Neural cell (in vitro differentiated cells): ENCODE data around the gene RNF44. TPM values are rescaled to one million over a fixed set of nuclear protein-coding genes. Genes with fewer than 3 reads are reported as not detected.

Experiments used
- H2AFZ ChIP-seq: fragments of 200-600, 300-800 bp; sonication (generic), shearing (Covaris generic); 2 replicates; pipeline ENCODE4 v1.6.0; 2014; ENCODE audit warnings: low read depth, mild to moderate bottlenecking, antibody characterized with exemption, low read length, moderate library complexity
- H3F3A ChIP-seq: fragments of 200-600 bp; shearing (Covaris generic); 2 replicates; pipeline ENCODE4 v1.6.1; 2016; ENCODE audit warnings: mild to moderate bottlenecking, moderate library complexity, mixed read lengths, antibody characterized with exemption, low read length; ENCODE audit not compliant: insufficient read depth, poor library complexity, severe bottlenecking
- H3K27ac ChIP-seq: fragments of 200-600, 300-800 bp; sonication (generic), shearing (Covaris generic); 2 replicates; pipeline ENCODE4 v1.5.1; 2014; ENCODE audit warnings: mild to moderate bottlenecking, low read length, moderate library complexity
- H3K27me3 ChIP-seq: fragments of 300-800, 200-600 bp; sonication (generic), shearing (Covaris generic); 2 replicates; pipeline ENCODE4 v1.6.0; 2014; ENCODE audit warnings: mild to moderate bottlenecking, low read depth, low read length, moderate library complexity; ENCODE audit not compliant: insufficient read depth
- H3K36me3 ChIP-seq: fragments of 300-800, 200-600 bp; sonication (generic), shearing (Covaris generic); 2 replicates; pipeline ENCODE4 v1.5.1; 2014; ENCODE audit warnings: mild to moderate bottlenecking, antibody characterized with exemption, low read length, moderate library complexity; ENCODE audit not compliant: insufficient read depth
- H3K4me2 ChIP-seq: fragments of 300-800, 200-600 bp; sonication (generic), shearing (Covaris generic); 2 replicates; pipeline ENCODE4 v1.6.0; 2014; ENCODE audit warnings: mild to moderate bottlenecking, low read length
- H3K4me3 ChIP-seq: fragments of 300-800, 200-600 bp; sonication (generic), shearing (Covaris generic); 2 replicates; pipeline ENCODE4 v1.5.1; 2014; ENCODE audit warnings: mild to moderate bottlenecking, low read length, moderate library complexity
- H3K79me2 ChIP-seq: fragments of 200-600 bp; shearing (Covaris generic); replicated peaks from 2 replicates; pipeline ENCODE4 v1.6.0; 2014; ENCODE audit warnings: mild to moderate bottlenecking, low read length, moderate library complexity; ENCODE audit not compliant: insufficient read depth
- H3K9ac ChIP-seq: fragments of 300-800, 200-600 bp; sonication (generic), shearing (Covaris generic); 2 replicates; pipeline ENCODE4 v1.6.1; 2016; ENCODE audit warnings: mild to moderate bottlenecking, low read length, mixed read lengths
- H3K9me2 ChIP-seq: fragments of 200-600 bp; shearing (Covaris generic); 2 replicates; pipeline ENCODE4 v1.6.1; 2016; ENCODE audit warnings: mild to moderate bottlenecking, low read length, mixed read lengths; ENCODE audit not compliant: insufficient read depth
- H3K9me3 ChIP-seq: fragments of 200-600, 300-800 bp; sonication (generic), shearing (Covaris generic); 2 replicates; pipeline ENCODE4 v1.6.1; 2016; ENCODE audit warnings: mild to moderate bottlenecking, mixed run types, low read length, moderate library complexity, mixed read lengths
- H4K20me1 ChIP-seq: fragments of 200-600 bp; shearing (Covaris generic); 2 replicates; pipeline ENCODE4 v1.6.1; 2016; ENCODE audit warnings: mild to moderate bottlenecking, mixed run types; ENCODE audit not compliant: insufficient read depth
- EP300 ChIP-seq: fragments of 450-650 bp; conservative IDR thresholded peaks from 2 replicates; pipeline ENCODE4 v1.6.1; 2014; ENCODE audit warnings: antibody characterized with exemption, mild to moderate bottlenecking, moderate library complexity; ENCODE audit not compliant: poor library complexity, severe bottlenecking
- EZH2 ChIP-seq: fragments of 200-600, 300-800 bp; shearing (Covaris generic), sonication (generic); IDR thresholded peaks from 2 replicates; pipeline ENCODE4 v1.6.1; 2014; ENCODE audit warnings: antibody characterized with exemption, low read length, borderline replicate concordance, mild to moderate bottlenecking; ENCODE audit not compliant: insufficient read depth, poor library complexity, severe bottlenecking
- MXI1 ChIP-seq: fragments of 450-650 bp; conservative IDR thresholded peaks from 2 replicates; pipeline ENCODE4 v1.6.1; 2014; ENCODE audit warnings: antibody characterized with exemption, mild to moderate bottlenecking; ENCODE audit not compliant: poor library complexity, severe bottlenecking
- POLR2AphosphoS5 ChIP-seq: IDR thresholded peaks from 2 replicates; pipeline ENCODE4 v1.6.1; 2012
- RAD21 ChIP-seq: fragments of 450-650 bp; conservative IDR thresholded peaks from 2 replicates; pipeline ENCODE4 v1.6.1; 2014; ENCODE audit warnings: antibody characterized with exemption, mild to moderate bottlenecking, moderate library complexity
- SMC3 ChIP-seq: fragments of 450-650 bp; conservative IDR thresholded peaks from 2 replicates; pipeline ENCODE4 v1.6.1; 2014; ENCODE audit warnings: antibody characterized with exemption, mild to moderate bottlenecking, moderate library complexity; ENCODE audit not compliant: poor library complexity
- TAF1 ChIP-seq: IDR thresholded peaks from 2 replicates; pipeline ENCODE4 v1.6.1; 2012; ENCODE audit warnings: low read depth
- polyA plus RNA-seq: library from polyadenylated mRNA; depleted of rRNA; stranded (reverse); fragments of >200 nt; gene quantifications from 2 replicates; pipeline ENCODE4 v1.2.3, GENCODE V29; 2014
- TF ChIP-seq, protein P1 (sequence below): IDR thresholded peaks from 2 replicates; pipeline ENCODE4 v1.6.1; 2012; ENCODE audit warnings: borderline replicate concordance
- TF ChIP-seq, protein P2 (sequence below): fragments of 450-650 bp; IDR thresholded peaks from 2 replicates; pipeline ENCODE4 v1.5.1; 2014; ENCODE audit warnings: antibody characterized with exemption, mild to moderate bottlenecking, moderate library complexity; ENCODE audit not compliant: poor library complexity, severe bottlenecking

Gene RNF44
- polyA plus RNA-seq, 1 donor from 2014 or later = 22.2 TPM

DNA sequence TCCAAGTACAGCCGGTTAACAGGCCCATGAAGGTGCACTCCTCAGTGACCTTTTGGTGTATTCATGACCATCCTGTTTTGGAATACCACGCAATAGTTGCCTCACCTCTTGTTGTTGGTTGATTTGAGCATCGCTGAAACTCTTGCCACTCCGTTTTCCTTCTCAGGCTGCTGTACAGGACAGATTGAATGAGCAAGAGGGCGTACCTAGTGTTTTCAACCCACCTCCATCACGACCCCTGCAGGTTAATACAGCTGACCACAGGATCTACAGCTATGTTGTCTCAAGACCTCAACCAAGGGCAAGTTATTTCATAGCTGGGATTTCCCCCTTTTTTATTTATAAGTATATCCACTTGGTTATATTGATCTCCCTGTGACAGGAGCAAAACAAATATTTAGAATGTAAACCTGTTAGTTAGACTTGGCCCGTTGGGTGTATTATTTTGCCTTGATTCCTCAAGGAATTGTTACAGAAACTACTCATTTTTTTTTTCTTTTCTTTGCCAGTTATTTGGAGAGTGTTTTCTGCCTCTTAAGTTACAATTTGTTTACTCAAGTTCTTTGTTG lies 50.9 kb downstream of the RNF44 start:
- no peak overlapping the region for H3K4me3 ChIP-seq
- no peak overlapping the region for H3K4me2 ChIP-seq
- H3K79me2 ChIP-seq = peaks cover 5% of the 10 kb centered on the region
- H3K9me3 ChIP-seq = no peaks in the 10 kb centered on the region
- peaks cover 6% of the 10 kb centered on the region for H3K36me3 ChIP-seq
- H3K27me3 ChIP-seq = no peaks in the 10 kb centered on the region
- H3K27ac ChIP-seq = no peak overlapping the region
- TF ChIP-seq MXI1 (no peak), TAF1 (no peak), SMC3 (no peak), POLR2AphosphoS5 (no peak), EP300 (no peak), RAD21 (no peak), EZH2 (no peak)
- TF ChIP-seq, protein P1, sequence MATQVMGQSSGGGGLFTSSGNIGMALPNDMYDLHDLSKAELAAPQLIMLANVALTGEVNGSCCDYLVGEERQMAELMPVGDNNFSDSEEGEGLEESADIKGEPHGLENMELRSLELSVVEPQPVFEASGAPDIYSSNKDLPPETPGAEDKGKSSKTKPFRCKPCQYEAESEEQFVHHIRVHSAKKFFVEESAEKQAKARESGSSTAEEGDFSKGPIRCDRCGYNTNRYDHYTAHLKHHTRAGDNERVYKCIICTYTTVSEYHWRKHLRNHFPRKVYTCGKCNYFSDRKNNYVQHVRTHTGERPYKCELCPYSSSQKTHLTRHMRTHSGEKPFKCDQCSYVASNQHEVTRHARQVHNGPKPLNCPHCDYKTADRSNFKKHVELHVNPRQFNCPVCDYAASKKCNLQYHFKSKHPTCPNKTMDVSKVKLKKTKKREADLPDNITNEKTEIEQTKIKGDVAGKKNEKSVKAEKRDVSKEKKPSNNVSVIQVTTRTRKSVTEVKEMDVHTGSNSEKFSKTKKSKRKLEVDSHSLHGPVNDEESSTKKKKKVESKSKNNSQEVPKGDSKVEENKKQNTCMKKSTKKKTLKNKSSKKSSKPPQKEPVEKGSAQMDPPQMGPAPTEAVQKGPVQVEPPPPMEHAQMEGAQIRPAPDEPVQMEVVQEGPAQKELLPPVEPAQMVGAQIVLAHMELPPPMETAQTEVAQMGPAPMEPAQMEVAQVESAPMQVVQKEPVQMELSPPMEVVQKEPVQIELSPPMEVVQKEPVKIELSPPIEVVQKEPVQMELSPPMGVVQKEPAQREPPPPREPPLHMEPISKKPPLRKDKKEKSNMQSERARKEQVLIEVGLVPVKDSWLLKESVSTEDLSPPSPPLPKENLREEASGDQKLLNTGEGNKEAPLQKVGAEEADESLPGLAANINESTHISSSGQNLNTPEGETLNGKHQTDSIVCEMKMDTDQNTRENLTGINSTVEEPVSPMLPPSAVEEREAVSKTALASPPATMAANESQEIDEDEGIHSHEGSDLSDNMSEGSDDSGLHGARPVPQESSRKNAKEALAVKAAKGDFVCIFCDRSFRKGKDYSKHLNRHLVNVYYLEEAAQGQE = no peak
- TF ChIP-seq, protein P2, sequence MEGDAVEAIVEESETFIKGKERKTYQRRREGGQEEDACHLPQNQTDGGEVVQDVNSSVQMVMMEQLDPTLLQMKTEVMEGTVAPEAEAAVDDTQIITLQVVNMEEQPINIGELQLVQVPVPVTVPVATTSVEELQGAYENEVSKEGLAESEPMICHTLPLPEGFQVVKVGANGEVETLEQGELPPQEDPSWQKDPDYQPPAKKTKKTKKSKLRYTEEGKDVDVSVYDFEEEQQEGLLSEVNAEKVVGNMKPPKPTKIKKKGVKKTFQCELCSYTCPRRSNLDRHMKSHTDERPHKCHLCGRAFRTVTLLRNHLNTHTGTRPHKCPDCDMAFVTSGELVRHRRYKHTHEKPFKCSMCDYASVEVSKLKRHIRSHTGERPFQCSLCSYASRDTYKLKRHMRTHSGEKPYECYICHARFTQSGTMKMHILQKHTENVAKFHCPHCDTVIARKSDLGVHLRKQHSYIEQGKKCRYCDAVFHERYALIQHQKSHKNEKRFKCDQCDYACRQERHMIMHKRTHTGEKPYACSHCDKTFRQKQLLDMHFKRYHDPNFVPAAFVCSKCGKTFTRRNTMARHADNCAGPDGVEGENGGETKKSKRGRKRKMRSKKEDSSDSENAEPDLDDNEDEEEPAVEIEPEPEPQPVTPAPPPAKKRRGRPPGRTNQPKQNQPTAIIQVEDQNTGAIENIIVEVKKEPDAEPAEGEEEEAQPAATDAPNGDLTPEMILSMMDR = no peak
- H3K9me2 ChIP-seq = no peaks in the 10 kb centered on the region
- H2AFZ ChIP-seq = no peak overlapping the region
- no peak overlapping the region for H3K9ac ChIP-seq
- no peaks in the 10 kb centered on the region for H4K20me1 ChIP-seq
- H3F3A ChIP-seq = no peaks in the 10 kb centered on the region

DNA sequence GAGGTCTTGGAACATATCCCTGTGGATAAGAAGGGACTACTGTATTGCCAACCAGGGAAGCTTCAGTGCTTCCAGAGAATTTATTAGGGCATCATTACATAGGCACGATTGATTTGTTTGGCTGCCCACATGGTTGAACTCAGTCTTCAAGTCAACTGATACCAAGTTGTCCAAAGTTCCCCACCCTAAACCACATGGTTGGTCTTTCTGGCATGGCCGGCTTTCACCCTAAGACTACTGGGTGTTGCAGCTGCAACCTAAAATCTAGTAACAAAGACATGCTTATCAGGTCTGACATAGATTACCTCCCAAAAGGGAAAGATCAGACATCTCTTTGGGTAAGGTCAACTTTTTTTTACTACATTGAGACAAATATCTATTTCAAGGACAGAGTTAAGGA lies 52.0 kb downstream of the RNF44 start:
- peaks cover 5% of the 10 kb centered on the region for H3K79me2 ChIP-seq
- no peak overlapping the region for H3K4me3 ChIP-seq
- no peaks in the 10 kb centered on the region for H3K27me3 ChIP-seq
- no peak overlapping the region for H3K27ac ChIP-seq
- no peak overlapping the region for H3K4me2 ChIP-seq
- H2AFZ ChIP-seq = no peak overlapping the region
- TF ChIP-seq, protein P1 = no peak
- TF ChIP-seq EP300 (no peak), POLR2AphosphoS5 (no peak), TAF1 (no peak), MXI1 (no peak), EZH2 (no peak), SMC3 (no peak), RAD21 (no peak)
- TF ChIP-seq, protein P2 = no peak
- no peaks in the 10 kb centered on the region for H4K20me1 ChIP-seq
- no peaks in the 10 kb centered on the region for H3K36me3 ChIP-seq
- H3K9me2 ChIP-seq = no peaks in the 10 kb centered on the region
- no peaks in the 10 kb centered on the region for H3F3A ChIP-seq
- H3K9me3 ChIP-seq = no peaks in the 10 kb centered on the region
- no peak overlapping the region for H3K9ac ChIP-seq
